Right lung (tissue), 5 donors: ENCODE data around the gene CLK4. TPM values are rescaled to one million over a fixed set of nuclear protein-coding genes. Genes with fewer than 3 reads are reported as not detected.

Source experiments
- DNase-seq, 2 donors: peaks; one replicate each; pipeline ENCODE4 v3.0.0-alpha.2; 2013
- polyA plus RNA-seq, 5 donors: library from polyadenylated mRNA; unstranded; fragments of 120-200 nt; gene quantifications; one replicate each; pipeline versions ENCODE4 v1.2.1 to v1.2.3, GENCODE V29; 2013; ENCODE audit warnings: inconsistent platforms in 1 of 5, low replicate concordance in 1 of 5; ENCODE audit not compliant: insufficient read length in 5 of 5, insufficient read depth in 1 of 5

Gene CLK4
- polyA plus RNA-seq, 5 donors = 52.7 to 103 (median 86.7) TPM

- DNase-seq = no peak
These were observed 72.5 kb downstream of the CLK4 start for GRCh38 chr5:178554311-178554710.

GRCh38 chr5:178553517-178553916 lies 73.3 kb downstream of the CLK4 start:
- no peak for DNase-seq

Other genes starting within 250 kb of the CLK4 start
- gene COL23A1, start 36.7 kb downstream of the CLK4 start, polyA plus RNA-seq = 1 to 10 TPM; 4.8 to 9.4 (median 8.2) TPM
- gene ZNF354A, start 103.6 kb upstream of the CLK4 start, polyA plus RNA-seq = 10 to 100 TPM; 16.7 to 25.3 (median 17.5) TPM
- 10 to 100 TPM; 22.0 to 35.1 (median 29.1) TPM for gene ZNF354B, start 232.9 kb upstream of the CLK4 start, polyA plus RNA-seq